H1 (cell line): ENCODE data around the gene CRYBG1. TPM values are rescaled to one million over a fixed set of nuclear protein-coding genes. Genes with fewer than 3 reads are reported as not detected.

Experiments used
- CBX5 ChIP-seq: fragments of 300-800, 300-1000 bp; sonication (generic); IDR thresholded peaks from 2 replicates; pipeline ENCODE4 v1.7.1; 2016; ENCODE audit warnings: antibody characterized with exemption, low read length, low read depth
- CHD7 ChIP-seq: fragments of 300-600 bp; sonication (generic); IDR thresholded peaks from 2 replicates; pipeline ENCODE4 v1.7.1; 2012; ENCODE audit warnings: low read length, moderate library complexity, mild to moderate bottlenecking, inconsistent platforms; ENCODE audit not compliant: insufficient replicate concordance
- JUND ChIP-seq: IDR thresholded peaks from 2 replicates; pipeline ENCODE4 v1.6.1; 2011; ENCODE audit warnings: mild to moderate bottlenecking, improper control_type of control experiment, low read length
- POLR2A ChIP-seq, 2 experiments: IDR thresholded peaks; 1 replicate in 1 of 2; 2 replicates in 1 of 2; pipeline ENCODE4 v1.6.1; 2011; ENCODE audit warnings: low read depth in 2 of 2, low read length in 2 of 2, mild to moderate bottlenecking in 2 of 2; ENCODE audit errors: control extremely low read depth in 1 of 2
- TCF12 ChIP-seq: IDR thresholded peaks from 2 replicates; pipeline ENCODE4 v1.6.1; 2011; ENCODE audit warnings: low read depth, mild to moderate bottlenecking, low read length
- ZNF274 ChIP-seq: IDR thresholded peaks from 2 replicates; pipeline ENCODE4 v1.7.0; 2012; ENCODE audit warnings: low read length, borderline replicate concordance; ENCODE audit errors: extremely low read depth
- polyA plus RNA-seq, 7 experiments: library from polyadenylated mRNA; depleted of rRNA in 3 of 7; stranded (reverse) in 5 of 7; unstranded in 2 of 7; fragments of >200 nt in 5 of 7; fragments of 200-250 nt in 2 of 7; gene quantifications; 1 replicate in 5 of 7; 2 replicates in 1 of 7; 4 replicates in 1 of 7; pipeline versions ENCODE4 v1.2.1 to v1.2.3, GENCODE V29; 2011 to 2013; ENCODE audit warnings: missing spikeins in 2 of 7, mixed read lengths in 2 of 7
- total RNA-seq: library from RNA; stranded (reverse); fragmentation: NEBNext Ultra II Directional; extraction: Animal tissue kit (Norgen Biotek cat#: 25700); gene quantifications from 2 replicates; pipeline ENCODE4 v1.2.1, GENCODE V29; 2021

Gene CRYBG1
- total and polyA plus RNA-seq, 2 of the 8 experiments (the other 6 are each of a cell fraction or from before 2014, with no cell fraction given): 2.2 to 11.6 TPM

- TF ChIP-seq CHD7: no peak
- TF ChIP-seq CBX5: no peak
- no peak for TF ChIP-seq TCF12
- TF ChIP-seq JUND: no peak
- TF ChIP-seq ZNF274: no peak
- TF ChIP-seq POLR2A (IDR thresholded peaks at IDR 0.05; ENCODE audit: control extremely low read depth in 1 of 2, low read depth in 2 of 2, low read length in 2 of 2): no peak
Observed at GRCh38 chr6:106475284-106475683, 114.8 kb downstream of the CRYBG1 start (continued).
